PC-9 (cell line): Measurements from ENCODE around the gene LIN28B. TPM values are rescaled to one million over a fixed set of nuclear protein-coding genes. Genes with fewer than 3 reads are reported as not detected.

Experiments
- BruUV-seq: library from RNA; stranded (reverse); fragments of 400-500 nt; replicated peaks from 2 replicates; lab custom pipeline; 2021; lab: Mats Ljungman, UMichigan
- CTCF ChIA-PET: fragments of 300-600 bp; sonication (Branson Sonifier 250); formaldehyde crosslinking; loops from one replicate; lab custom pipeline; 2022; ENCODE audit warnings: antibody characterized with exemption; lab: Charles Lee
- POLR2A ChIA-PET: fragments of 300-600 bp; sonication (Branson Sonifier 250); formaldehyde crosslinking; loops from one replicate; lab custom pipeline; 2022; ENCODE audit warnings: antibody characterized with exemption; ENCODE audit not compliant: unreplicated experiment; lab: Charles Lee
- DNase-seq, 2 experiments: peaks; one replicate each; pipeline versions ENCODE4 v3.0.0 to v3.0.0-alpha.2; 2015 to 2022; ENCODE audit warnings: mixed read lengths in 1 of 2
- H2AFZ ChIP-seq: fragments of 200-600 bp; sonication (generic); 2 replicates; pipeline ENCODE4 v1.8.1; 2017; ENCODE audit warnings: antibody characterized with exemption
- H3F3A ChIP-seq: fragments of 200-600 bp; sonication (generic); 2 replicates; pipeline ENCODE4 v1.8.1; 2017; ENCODE audit warnings: antibody characterized with exemption, mild to moderate bottlenecking, low read depth; ENCODE audit not compliant: insufficient read depth
- H3K27ac ChIP-seq: fragments of 200-600 bp; sonication (generic); 2 replicates; pipeline ENCODE4 v1.6.1; 2016; ENCODE audit warnings: mixed run types
- H3K27me3 ChIP-seq: fragments of 200-600 bp; sonication (generic); 2 replicates; pipeline ENCODE4 v1.6.1; 2016; ENCODE audit warnings: low read depth, mixed run types; ENCODE audit not compliant: insufficient read depth
- H3K36me3 ChIP-seq: fragments of 200-600 bp; sonication (generic); 2 replicates; pipeline ENCODE4 v1.6.1; 2016; ENCODE audit warnings: low read depth, mixed run types
- H3K4me1 ChIP-seq: fragments of 200-600 bp; sonication (generic); replicated peaks from 2 replicates; pipeline ENCODE4 v1.6.1; 2016; ENCODE audit warnings: mixed run types; ENCODE audit not compliant: insufficient read depth
- H3K4me2 ChIP-seq: fragments of 200-600 bp; sonication (generic); 2 replicates; pipeline ENCODE4 v1.6.1; 2017; ENCODE audit warnings: mixed run types
- H3K4me3 ChIP-seq: fragments of 200-600 bp; sonication (generic); 2 replicates; pipeline ENCODE4 v1.6.1; 2016; ENCODE audit warnings: mixed run types
- H3K79me2 ChIP-seq: fragments of 200-600 bp; sonication (generic); 2 replicates; pipeline ENCODE4 v1.6.1; 2017; ENCODE audit warnings: low read depth, mixed run types
- H3K9me2 ChIP-seq: fragments of 200-600 bp; sonication (generic); 2 replicates; pipeline ENCODE4 v1.8.1; 2017; ENCODE audit warnings: mild to moderate bottlenecking; ENCODE audit not compliant: insufficient read depth
- H3K9me3 ChIP-seq: fragments of 200-600 bp; sonication (generic); 2 replicates; pipeline ENCODE4 v1.8.1; 2016; ENCODE audit warnings: low read depth; ENCODE audit not compliant: insufficient read depth
- H4K20me1 ChIP-seq: fragments of 200-600 bp; sonication (generic); 2 replicates; pipeline ENCODE4 v1.8.1; 2017; ENCODE audit not compliant: insufficient read depth
- CTCF ChIP-seq: fragments of 200-600 bp; sonication (generic); conservative IDR thresholded peaks from 2 replicates; pipeline ENCODE4 v1.6.1; 2017; ENCODE audit warnings: mixed run types, antibody characterized with exemption, mild to moderate bottlenecking, moderate library complexity
- EZH2 ChIP-seq: fragments of 200-600 bp; sonication (generic); IDR thresholded peaks from 2 replicates; pipeline ENCODE4 v1.8.0; 2017; ENCODE audit warnings: antibody characterized with exemption, low read depth
- intact Hi-C: fragments of 100-400 bp; cut with micrococcal nuclease; formaldehyde crosslinking; loops from one replicate; pipeline ENCODE4 v1.10.0; 2022; ENCODE audit not compliant: unreplicated experiment
- total RNA-seq: library from RNA; stranded (reverse); gene quantifications from 2 replicates; pipeline ENCODE4 v1.2.3, GENCODE V29; 2021

Gene LIN28B
- total RNA-seq, 1 experiment from 2014 or later = not detected

DNA sequence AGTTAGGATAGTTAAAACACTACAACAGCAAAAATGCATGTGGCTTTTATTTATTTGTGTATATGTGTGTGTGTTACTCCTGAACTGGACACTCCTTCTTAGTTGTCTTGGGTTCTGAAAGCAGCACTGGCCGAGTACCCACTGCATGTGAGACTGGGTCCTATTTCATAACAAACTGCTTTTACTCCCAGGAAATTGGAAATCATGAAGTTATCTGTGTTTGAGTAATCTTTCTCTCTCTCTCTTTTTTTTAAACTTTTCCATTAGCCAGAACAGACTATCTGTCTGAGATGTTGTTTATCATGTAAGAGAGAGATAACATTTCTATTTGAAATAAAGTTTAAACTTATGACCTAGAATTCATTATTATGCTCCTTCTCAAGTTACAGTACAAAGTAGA is 110.4 kb downstream of the LIN28B start:
- Histone ChIP-seq H3F3A (no peaks in the 10 kb centered on the region), H3K4me1 (peaks cover 6% of the 10 kb centered on the region; the same call in 1 of the 2 replicates), H3K4me3 (no peak overlapping the region), H3K9me3 (no peaks in the 10 kb centered on the region; the same call in 1 of the 2 replicates), H3K27ac (no peak overlapping the region), H4K20me1 (no peaks in the 10 kb centered on the region), H2AFZ (no peak overlapping the region), H3K79me2 (no peaks in the 10 kb centered on the region), H3K9me2 (no peaks in the 10 kb centered on the region), H3K27me3 (no peaks in the 10 kb centered on the region), H3K4me2 (no peak overlapping the region), H3K36me3 (no peaks in the 10 kb centered on the region)
- TF ChIP-seq EZH2 = no peak
- no peak for TF ChIP-seq CTCF
- no peak for DNase-seq
- intact Hi-C loops = no loop called here
- CTCF ChIA-PET = no interaction called here
- no TSS peak for BruUV-seq
- POLR2A ChIA-PET = no interaction called here

GRCh38 chr6:105068407-105068806 is 111.5 kb downstream of the LIN28B start:
- intact Hi-C loops = no loop called here
- no peaks in the 10 kb centered on the region; the same call in 1 of the 2 replicates for H3K9me3 ChIP-seq
- H3K79me2 ChIP-seq = no peaks in the 10 kb centered on the region
- TF ChIP-seq CTCF (no peak), EZH2 (no peak)
- no peaks in the 10 kb centered on the region for H4K20me1 ChIP-seq
- H2AFZ ChIP-seq = no peak overlapping the region
- H3F3A ChIP-seq = no peaks in the 10 kb centered on the region
- H3K36me3 ChIP-seq = no peaks in the 10 kb centered on the region
- H3K27me3 ChIP-seq = no peaks in the 10 kb centered on the region
- peaks cover 16% of the 10 kb centered on the region for H3K4me1 ChIP-seq
- H3K4me2 ChIP-seq = no peak overlapping the region
- ChIA-PET POLR2A (no interaction called here), CTCF (no interaction called here)
- 0 out of 2 replicates have a peak, but pooled peaks cover 7% of the 10 kb centered on the region for H3K9me2 ChIP-seq
- no peak overlapping the region for H3K27ac ChIP-seq
- no peak overlapping the region for H3K4me3 ChIP-seq
- no TSS peak for BruUV-seq
- no peak for DNase-seq

DNA sequence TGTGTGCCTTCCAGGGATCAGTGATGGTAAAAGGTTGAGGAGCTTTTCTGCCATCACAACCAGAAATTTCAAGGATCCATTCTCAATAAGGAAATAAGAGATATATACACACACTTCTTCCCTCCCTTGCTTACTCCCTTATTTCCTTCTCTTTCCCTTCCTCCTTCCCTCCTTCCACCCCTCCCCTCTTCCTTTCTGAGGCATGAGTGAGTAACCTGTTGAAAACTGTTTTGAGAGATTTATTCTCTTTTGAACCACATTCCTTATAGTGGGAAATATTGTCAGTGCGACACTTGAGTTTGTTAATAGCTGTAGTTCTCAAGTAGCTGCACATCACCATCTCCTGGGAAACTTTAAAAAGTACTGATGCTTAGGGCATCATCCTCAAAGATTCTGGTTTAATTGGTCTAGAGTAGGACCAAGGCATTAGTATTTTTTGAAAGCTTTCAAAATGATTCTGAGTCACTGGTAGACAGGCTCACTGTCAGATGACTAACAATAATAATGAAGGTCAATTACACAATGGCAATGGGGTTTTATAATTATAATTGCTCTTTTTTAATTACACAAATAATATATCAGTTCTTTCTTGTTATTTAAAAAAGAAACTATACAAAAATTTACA is 113.0 kb downstream of the LIN28B start:
- DNase-seq = no peak
- no TSS peak for BruUV-seq
- Histone ChIP-seq H4K20me1 (no peaks in the 10 kb centered on the region), H3K9me3 (no peaks in the 10 kb centered on the region), H3K4me1 (peaks cover 17% of the 10 kb centered on the region), H3K27ac (no peak overlapping the region), H2AFZ (no peak overlapping the region), H3K9me2 (0 out of 2 replicates have a peak, but pooled peaks cover 11% of the 10 kb centered on the region), H3K4me3 (no peak overlapping the region), H3K4me2 (no peak overlapping the region), H3K79me2 (no peaks in the 10 kb centered on the region), H3K36me3 (no peaks in the 10 kb centered on the region), H3F3A (no peaks in the 10 kb centered on the region), H3K27me3 (no peaks in the 10 kb centered on the region)
- intact Hi-C loops = no loop called here
- POLR2A ChIA-PET = no interaction called here
- TF ChIP-seq CTCF = no peak
- TF ChIP-seq EZH2 = no peak
- CTCF ChIA-PET = interaction anchor here (0.6 kb wide), 1 partner anchor 316 kb away, joined by 3 read pairs; no protein-coding TSS in a partner anchor
